ENCODE data around the gene ADAMTSL2.

GRCh38 chr9:133521122-133522072 is 13.1 kb upstream of the ADAMTSL2 start:
- TF ChIP-seq, protein P1, sequence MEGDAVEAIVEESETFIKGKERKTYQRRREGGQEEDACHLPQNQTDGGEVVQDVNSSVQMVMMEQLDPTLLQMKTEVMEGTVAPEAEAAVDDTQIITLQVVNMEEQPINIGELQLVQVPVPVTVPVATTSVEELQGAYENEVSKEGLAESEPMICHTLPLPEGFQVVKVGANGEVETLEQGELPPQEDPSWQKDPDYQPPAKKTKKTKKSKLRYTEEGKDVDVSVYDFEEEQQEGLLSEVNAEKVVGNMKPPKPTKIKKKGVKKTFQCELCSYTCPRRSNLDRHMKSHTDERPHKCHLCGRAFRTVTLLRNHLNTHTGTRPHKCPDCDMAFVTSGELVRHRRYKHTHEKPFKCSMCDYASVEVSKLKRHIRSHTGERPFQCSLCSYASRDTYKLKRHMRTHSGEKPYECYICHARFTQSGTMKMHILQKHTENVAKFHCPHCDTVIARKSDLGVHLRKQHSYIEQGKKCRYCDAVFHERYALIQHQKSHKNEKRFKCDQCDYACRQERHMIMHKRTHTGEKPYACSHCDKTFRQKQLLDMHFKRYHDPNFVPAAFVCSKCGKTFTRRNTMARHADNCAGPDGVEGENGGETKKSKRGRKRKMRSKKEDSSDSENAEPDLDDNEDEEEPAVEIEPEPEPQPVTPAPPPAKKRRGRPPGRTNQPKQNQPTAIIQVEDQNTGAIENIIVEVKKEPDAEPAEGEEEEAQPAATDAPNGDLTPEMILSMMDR (IDR thresholded peaks at IDR 0.05) = no peak
- TF ChIP-seq EP300 (IDR thresholded peaks at IDR 0.05; ENCODE audit: low read depth) = no peak
- no peak for TF ChIP-seq POLR2AphosphoS5 (IDR thresholded peaks at IDR 0.05)
